GM19463 (cell line): ENCODE measurements around the gene MRGPRG.
"Not testable (repeated sequence)": the region's sequence is repeated elsewhere in the genome, so short reads cannot be mapped to it uniquely, and the experiment has no call there.

Experiments
- ATAC-seq: cut with Tn5 transposase; IDR thresholded peaks from one replicate; pipeline ENCODE4 v1.9.1; 2021; ENCODE audit warnings: mild to moderate bottlenecking, moderate library complexity; ENCODE audit not compliant: unreplicated experiment

Gene MRGPRG, protein sequence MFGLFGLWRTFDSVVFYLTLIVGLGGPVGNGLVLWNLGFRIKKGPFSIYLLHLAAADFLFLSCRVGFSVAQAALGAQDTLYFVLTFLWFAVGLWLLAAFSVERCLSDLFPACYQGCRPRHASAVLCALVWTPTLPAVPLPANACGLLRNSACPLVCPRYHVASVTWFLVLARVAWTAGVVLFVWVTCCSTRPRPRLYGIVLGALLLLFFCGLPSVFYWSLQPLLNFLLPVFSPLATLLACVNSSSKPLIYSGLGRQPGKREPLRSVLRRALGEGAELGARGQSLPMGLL

DNA sequence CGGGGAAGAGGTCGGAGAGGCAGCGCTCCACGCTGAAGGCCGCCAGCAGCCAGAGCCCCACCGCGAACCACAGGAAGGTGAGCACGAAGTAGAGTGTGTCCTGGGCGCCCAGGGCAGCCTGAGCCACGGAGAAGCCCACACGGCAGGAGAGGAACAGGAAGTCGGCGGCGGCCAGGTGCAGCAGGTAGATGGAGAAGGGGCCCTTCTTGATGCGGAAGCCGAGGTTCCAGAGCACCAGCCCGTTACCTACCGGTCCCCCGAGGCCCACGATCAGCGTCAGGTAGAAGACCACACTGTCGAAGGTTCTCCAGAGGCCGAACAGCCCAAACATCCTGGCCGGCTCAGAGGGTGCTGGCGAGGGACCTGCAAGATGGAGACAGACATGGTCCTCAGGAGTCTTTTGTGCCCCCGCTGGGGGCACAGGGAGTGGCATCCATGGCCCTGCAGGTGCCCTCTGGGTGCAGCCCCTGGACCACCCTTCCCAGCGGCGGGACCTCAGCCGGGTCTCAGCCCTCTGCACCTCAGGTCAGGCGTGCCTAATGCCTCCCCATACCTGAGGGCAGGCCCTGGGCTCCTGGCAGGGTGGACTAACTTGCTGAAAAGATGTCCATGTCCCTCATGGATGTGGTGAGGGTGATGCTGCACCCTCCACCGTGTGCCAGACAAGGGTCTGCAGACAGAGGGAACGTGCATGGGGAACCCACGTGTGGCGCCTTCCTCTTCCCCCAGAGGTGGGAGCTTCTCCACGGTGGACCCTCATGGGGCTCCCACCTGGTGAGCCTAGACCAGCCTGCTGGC lies at the start of gene MRGPRG:
Gene MRGPRG (minus strand): TSS at position 331 of the 798 bp plus-strand sequence. CDS start 0 bp downstream, at position 331.
- no peak for ATAC-seq

DNA sequence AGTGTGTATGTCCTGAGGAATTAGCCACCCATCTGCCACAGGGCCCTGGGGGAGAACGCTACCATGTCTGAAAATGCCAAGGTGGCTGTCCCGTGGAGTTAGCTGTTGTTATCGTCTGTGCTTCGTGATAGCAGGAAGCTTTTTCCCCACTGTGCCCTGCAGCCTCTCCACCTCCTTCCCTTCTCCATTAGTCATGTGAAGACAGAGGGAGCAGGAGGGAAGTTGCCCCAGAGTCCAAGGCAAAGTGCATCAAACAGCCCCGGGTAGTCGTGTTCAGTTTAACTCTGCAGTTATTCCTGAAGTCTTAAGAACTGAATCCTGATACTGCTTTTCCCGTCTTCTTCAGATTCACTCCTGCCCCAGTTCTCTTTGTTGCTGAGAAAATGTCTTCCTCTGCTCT lies 43.9 kb upstream of the MRGPRG start:
- ATAC-seq, result not testable (repeated sequence)

DNA sequence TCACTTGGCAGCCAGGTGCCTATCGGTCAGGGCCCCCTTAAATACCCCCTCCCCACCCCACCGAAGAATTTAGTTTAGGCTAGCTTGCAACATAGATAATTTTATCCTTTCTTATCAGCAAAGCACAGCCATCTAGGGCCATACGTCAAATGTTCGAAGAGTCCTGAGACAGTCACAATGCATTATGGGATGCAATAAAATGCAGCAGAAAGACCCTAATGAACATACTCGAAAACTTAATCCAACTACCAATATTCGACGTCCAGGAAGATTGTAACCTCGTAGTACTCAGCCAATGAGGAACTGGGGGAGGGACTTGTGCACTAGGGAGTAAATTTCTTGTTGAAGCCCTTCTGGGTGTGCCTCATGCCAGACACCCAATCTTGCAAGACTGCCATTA lies 43.2 kb upstream of the MRGPRG start:
- not testable (repeated sequence) for ATAC-seq

DNA sequence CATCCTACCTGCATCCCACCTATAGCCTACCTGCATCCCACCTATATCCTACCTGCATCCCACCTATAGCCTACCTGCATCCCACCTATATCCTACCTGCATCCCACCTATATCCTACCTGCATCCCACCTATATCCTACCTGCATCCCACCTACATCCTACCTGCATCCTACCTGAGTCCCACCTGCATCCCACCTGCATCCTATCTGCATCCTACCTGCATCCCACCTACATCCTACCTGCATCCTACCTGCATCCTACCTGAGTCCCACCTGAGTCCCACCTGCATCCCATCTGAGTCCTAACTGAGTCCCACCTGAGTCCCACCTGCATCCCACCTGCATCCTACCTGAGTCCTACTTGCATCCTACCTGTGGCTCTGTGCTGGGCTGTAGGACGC lies 38.9 kb upstream of the MRGPRG start:
- ATAC-seq, result not testable (repeated sequence)

DNA sequence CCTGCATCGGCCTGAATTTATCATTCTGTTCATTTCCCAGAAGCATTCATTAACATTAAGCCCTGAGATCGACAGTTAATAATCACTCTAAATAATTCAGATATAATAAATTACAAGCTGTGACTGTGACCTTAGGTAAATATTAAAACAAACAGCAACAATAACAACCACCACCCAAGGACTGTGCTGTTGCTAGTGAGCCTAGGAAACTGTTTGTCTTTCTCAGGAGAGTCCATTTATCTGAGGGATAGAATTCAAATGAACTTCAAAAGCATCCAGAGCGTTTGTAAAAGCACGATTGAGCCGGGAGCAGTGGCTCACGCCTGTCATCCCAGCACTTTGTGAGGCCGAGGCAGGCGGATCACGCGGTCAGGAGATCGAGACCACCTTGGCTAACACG lies 36.6 kb upstream of the MRGPRG start:
- ATAC-seq, result not testable (repeated sequence)

DNA sequence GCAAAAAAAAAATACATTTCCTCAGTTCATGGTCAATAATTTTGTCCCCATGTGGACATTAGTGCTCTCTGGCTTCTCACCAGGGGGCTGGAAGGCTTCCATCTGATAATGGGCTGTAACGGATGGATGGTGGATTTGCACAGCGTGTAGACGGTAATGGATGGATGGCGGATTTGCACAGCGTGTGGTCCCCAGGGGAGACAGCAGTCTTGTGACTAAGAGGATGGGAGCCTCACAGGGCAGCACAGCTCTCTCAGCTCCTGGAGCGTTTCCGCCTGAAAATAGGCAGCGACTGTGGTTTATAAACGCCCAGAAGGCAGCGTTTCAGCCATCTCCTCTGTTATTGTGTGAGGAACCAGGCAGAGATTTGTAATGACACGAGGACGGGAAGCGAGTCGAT lies 36.2 kb upstream of the MRGPRG start:
- not testable (repeated sequence) for ATAC-seq

DNA sequence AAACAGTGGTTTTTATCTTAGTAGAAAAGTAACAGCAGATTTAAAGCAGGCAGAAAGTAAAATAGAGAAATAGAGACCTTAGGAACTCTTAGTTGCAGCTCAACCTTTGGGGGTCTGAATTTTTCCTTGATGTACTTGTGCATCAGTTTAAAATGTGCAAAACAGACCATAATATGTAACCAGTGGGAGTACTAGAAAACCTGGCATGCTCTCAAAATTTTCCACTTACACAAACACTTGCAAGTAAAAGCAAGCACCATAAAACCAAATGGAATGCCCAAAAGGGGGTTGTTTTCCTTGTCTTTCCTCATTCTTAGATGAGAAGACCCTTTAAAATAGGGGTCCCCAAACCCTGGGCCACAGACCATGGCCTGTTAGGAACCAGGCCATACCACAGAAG lies 26.5 kb upstream of the MRGPRG start:
- ATAC-seq, result no peak

DNA sequence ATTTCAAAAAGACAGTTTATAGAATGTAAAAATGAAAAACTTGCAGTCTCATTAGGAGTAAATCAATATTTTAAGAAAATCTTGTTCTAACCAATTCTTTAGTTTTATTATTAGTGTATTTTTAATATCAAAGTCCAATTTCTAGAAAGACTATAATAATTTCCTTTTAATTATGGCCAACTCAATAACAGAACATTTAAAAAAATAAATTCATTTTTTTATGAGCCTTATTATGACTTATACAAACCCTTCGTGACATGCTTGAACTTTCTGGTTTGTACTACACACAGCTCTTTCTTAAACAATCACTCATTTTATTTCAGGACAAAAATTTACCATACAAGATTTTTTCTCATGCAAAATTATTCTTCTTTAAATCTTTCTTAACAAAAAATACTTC lies 25.3 kb upstream of the MRGPRG start:
- ATAC-seq, result no peak

DNA sequence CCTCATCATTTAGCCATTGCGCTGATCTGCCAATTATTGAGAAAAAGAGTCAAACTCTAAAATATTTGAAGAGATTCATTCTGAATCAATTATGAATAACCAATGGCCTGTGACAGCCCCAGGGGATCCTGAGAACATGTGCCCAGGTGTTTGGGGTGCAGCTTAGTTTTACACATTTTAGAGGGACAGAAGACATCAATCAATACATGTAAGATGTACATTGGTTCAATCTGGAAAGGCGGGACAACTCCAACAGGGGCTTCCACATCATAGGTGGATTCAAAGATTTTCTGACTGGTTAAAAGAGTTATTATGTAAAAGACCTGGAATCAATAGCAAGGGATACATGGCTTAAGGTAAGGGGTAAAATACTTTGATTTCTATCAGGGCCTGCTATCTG lies 18.5 kb upstream of the MRGPRG start:
- no peak for ATAC-seq

DNA sequence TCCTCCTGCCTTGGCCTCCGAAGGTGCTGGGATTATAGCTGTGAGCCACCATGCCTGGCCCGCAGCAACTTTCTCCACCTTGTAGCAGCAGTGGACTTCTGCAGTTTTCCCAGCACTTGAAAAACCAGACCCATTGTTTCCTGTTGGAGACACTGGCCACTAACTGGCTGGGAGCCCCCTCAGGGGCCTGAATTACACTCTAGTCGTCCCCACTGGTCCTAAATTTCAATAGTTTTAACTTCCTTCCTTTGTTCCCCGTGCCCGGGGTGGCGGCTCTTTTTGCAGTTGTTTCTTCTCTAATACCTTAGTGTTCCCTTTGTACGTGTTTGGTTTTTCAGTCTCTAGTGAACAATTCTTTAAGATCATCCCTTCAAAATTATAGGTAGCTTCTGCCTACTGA lies 16.2 kb upstream of the MRGPRG start:
- no peak for ATAC-seq

DNA sequence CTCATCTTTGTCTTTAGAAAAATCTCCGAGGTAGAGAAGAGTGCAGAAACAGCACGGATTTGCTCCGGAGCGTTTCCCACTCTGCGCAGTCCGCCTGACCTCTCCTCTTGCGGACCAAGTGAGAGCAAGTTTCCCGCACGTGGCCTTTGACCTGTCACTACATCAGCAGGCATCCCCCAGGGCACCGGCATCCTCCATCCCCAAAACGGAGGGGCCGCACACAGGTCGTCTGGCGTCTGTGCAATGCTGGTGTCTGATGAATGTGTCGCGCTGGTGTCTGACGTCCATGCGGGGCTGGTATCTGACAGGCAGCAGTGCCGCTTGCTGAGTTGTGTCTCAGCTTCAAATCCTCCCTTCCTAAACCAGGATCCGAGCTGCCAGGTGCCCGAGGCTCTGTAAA lies 14.3 kb upstream of the MRGPRG start:
- ATAC-seq, result no peak

DNA sequence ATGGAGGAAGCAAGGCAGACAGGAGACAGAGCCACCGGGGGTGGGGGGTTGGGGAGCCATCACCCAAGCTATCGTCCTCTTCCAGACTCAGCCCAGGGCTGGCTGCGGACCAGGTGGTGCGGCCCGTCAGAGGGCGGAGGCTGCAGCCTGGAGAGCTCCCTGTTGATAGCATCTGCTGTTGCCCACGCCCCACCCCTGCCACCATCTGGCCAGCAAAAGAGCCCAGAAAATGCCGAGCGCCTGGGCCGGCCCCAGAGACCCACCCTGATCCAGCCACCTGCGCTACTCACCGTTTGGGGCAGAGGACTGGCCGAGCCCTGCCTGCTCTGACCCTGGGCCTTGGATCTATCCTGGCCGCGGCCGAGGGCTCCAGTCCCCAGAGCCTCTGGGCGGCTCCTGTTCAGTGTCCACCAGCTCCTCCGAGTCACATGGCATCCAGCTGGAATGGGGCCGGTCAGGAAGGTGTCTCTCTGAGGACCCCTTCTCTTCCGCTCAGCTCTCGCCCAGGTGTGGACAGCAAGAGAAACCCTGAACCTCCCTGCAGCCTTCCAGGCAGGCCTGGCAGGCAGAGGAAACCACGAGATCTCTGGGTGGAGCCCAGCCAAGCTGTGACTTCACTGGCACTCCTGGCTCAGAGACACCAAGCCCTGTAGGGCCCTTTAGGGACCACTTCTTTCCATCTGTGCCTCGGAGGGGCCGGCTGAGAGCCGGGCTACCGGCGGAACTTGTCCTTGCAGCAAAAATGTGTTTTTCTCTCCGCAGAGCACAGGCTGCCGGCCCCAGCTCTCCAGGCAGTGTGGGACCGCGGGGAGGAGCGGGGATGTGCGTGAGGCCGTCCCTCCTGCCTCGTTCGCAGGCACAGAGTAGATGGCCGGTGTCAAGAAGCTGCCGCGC lies 13.5 kb upstream of the MRGPRG start, which contains the start of gene MRGPRE:
Gene MRGPRE (minus strand): TSS at position 567 of the 894 bp plus-strand sequence. CDS start 3,618 bp downstream, outside the sequence.
- ATAC-seq, result no peak

DNA sequence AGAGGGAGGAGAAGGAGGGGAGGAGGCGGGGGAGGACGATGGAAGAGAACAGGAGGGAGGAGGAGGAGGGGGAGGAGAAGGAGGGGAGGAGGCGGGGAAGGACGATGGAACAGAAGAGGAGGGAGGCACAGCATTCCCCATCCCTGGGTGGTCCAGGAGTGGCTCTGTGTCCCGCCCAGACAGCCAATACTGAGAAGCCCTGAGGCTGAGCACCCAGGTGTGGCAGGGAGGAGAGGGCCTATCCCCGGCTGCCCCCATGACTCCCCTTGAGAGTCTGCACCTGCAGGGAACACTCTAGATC lies 12.9 kb upstream of the MRGPRG start:
- no peak for ATAC-seq

DNA sequence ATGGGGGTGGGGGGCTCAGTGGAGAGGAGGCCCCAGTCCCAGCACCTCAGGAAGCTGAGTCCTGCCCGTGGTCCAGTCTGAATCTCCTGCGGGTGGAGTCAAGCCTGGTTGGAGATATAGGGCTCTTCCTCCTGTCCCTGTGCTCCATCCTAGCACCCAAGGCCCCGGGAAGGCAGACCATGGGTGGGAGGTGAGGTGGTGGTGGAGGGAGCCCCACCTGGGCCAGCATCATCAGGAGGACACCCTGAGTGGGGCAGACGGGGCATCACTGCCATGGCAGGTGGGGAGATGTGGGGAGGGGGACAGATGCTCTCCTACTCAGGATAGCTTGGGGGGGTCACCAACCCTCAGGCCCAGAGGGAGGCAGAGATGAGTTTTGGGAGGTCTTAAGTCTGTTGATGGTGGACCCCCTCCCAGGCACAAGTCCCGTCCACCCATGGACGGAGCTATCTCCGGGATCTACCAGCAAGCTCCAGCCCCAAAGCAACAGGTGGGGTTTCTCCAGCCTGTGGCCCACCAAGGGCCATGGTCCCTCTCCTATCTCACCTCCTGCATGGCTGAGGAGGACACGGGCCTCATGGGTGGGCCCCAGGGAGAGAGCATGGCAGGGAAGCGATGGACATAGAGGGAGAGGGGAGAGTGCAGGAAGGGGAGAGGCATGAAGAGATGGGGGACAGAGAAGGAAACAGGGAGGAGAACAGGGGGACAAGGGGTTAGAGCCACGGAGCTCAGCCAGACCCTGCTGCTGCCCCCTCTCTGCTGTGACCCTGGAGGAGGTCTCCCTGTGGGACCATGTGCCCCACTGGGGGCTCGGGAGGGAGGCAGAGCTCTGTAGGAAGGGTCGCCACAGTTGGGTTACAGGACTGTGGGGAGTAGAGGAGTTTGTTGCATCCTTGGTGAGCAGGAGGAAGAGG lies 12.3 kb upstream of the MRGPRG start:
- ATAC-seq, result no peak

DNA sequence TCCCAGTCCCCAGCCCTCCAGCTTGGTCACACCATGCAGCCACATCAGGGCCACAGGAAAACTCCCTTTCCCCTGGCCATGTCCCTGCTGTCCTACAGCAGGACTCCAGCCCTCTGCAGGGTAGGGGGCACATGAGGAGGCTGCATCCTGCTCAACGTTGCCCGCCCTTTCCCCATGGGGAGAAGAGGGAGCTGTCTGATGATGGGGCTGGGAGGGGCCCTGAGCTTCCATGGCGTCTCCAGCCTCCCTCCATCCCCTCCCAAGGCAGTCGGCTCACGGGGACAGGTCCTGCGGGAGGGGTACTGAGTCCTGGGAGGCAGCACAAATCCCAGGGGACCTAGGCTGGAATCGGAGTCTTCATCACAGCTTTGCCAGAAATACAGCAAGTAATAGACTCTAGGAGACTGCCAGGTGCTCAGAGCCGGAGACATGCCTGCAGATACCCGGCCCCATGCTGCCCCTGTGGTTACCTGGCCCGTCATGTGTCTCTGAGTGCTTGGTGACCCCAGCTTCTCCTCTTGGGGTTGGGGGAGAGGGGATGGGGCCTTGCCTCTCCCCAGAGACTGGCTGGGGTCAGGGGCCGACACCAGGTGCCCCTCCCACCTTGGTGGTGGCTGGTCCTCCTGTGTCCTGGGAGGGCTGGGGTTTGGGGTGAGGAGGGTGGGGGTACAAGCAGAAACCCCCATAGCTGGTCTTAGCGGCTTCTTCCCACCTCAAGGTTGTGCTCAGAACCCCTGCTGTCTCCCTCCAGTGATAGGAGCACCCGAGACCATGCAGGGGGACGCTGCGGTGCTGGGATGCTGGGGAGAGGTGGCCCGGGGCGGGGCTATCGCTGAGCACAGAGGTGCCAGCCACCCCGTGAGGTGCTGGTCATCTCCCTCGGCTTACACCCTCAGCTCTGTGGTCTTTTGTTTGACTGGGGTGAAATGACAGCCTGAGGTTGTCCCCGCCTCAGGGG lies 11.3 kb upstream of the MRGPRG start:
- ATAC-seq, result no peak

DNA sequence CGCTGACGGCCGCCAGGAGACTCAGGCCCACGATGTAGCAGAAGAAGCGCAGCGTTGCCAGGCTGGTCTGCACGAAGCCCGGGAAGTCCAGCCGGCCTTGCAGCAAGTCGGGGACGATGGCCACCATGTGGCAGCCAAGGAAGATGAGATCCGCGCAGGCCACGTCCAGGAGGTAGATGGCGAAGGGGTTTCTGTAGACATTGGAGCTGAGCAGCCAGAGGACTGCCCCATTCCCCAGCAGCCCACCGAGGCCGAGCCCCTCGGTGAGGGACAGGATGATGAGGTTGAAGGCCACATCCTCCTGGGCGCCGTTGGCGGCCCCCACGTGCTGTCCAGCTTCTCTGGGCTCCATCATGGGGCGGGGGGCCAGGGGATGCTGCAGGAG lies 9.8 kb upstream of the MRGPRG start:
- ATAC-seq, result no peak

DNA sequence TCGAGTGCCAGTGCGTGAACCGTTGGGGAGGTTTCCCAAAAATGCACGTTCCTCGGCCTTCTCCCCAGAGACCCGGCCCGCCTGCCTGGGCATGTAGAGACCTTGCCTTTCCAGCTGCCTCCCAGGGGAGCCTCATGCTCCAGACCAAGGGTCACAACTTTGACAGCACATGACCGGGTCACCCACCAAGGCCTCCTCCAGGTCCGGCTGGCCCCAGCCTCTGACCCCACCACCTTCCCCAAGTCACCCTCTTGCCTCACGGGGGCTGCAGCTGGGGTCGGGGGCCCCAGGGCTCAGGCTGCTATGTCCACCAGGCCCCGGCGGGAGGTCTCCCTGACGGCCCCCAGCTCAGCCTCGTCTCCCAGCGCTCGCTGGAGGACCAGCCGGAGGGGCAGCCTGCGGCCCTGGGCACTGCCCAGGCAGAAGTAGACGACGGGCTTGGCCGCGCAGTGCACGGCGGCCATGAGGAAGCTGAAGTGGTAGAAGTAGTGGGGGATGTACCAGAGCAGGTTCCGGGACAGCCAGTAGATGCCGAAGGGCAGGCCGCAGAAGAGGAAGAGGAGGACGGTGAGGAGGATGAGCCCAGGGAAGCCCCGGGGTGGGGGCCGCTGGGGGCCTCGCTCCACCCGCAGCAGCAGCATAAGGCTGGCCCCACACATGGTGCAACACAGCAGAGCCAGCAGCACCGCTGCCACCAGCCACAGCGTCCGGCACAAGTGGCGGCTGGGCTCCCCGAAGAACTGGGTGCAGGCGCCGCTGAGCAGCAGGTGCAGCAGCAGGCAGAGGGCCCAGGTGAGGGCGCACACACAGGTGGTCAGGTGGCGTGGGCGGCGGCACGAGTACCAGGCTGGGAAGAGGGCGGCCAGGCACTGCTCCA lies 9.2 kb upstream of the MRGPRG start:
- ATAC-seq, result no peak

DNA sequence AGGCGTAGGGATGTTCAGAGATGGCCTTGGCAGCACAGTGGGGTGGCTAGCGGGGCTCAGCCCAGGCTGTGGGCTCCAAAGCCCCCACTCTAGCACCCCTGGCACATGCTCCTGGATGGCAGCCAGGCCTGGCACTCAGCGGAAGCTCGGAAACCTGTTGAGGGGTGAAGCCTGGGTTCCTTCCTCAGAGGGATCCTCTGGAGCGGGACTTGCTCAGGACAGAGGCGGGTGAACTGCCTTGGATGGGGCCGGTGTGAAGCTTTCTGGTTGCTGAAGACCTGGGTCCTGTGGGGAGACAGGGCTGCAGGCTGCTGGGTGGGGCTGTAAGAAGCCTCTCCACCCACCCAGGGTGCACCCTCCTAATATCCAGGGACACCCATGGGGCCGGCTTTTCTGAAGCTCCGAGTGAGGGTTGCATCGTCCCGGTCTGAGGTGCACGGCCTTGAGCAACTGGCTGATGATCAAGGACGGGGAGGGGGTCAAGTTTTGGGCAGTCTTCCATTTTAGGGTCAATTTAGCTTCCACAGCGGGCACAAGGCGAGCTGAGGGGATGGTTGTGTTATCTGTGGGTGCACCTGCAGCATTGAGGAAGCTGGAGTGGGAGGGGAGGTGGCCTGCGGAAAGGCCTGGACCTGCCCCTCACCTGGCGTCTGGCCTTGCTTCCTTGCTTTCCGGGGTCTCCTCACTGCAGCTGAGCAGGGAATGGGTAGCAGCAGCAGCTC lies 8.4 kb upstream of the MRGPRG start:
- ATAC-seq, result no peak
